Mesenchymal stem cell (in vitro differentiated cells and primary cell): ENCODE results near the gene CHCT1.
"Not testable (repeated sequence)": the region's sequence is repeated elsewhere in the genome, so short reads cannot be mapped to it uniquely, and the experiment has no call there.

Experiments used
- DNase-seq: peaks from one replicate; pipeline ENCODE4 v3.0.0-alpha.2; 2013
- H2AFZ ChIP-seq: one replicate; pipeline ENCODE4 v1.6.1; 2013; ENCODE audit warnings: low read depth, mild to moderate bottlenecking, control low read depth, inconsistent platforms, low read length, moderate library complexity
- H2AK5ac ChIP-seq: 2 replicates; pipeline ENCODE4 v1.6.1; 2013; ENCODE audit warnings: low read length, moderate library complexity, mild to moderate bottlenecking, inconsistent platforms; ENCODE audit not compliant: severe bottlenecking
- H2BK120ac ChIP-seq: one replicate; pipeline ENCODE4 v1.6.1; 2013; ENCODE audit warnings: low read depth, mild to moderate bottlenecking, inconsistent platforms, low read length, moderate library complexity
- H2BK12ac ChIP-seq, 2 experiments: one replicate each; pipeline ENCODE4 v1.6.1; 2013; ENCODE audit warnings: inconsistent platforms in 2 of 2, low read length in 2 of 2, mild to moderate bottlenecking in 2 of 2, moderate library complexity in 2 of 2, control low read depth in 1 of 2
- H2BK15ac ChIP-seq: one replicate; pipeline ENCODE4 v1.6.1; 2013; ENCODE audit warnings: mild to moderate bottlenecking, low read depth, inconsistent platforms; ENCODE audit not compliant: poor library complexity, severe bottlenecking
- H2BK5ac ChIP-seq: 2 replicates; pipeline ENCODE4 v1.6.1; 2013; ENCODE audit warnings: low read depth, mild to moderate bottlenecking, low read length, control low read depth, inconsistent platforms; ENCODE audit not compliant: poor library complexity, severe bottlenecking
- H3K14ac ChIP-seq, 2 experiments: one replicate each; pipeline ENCODE4 v1.6.1; 2013; ENCODE audit warnings: inconsistent platforms in 2 of 2, low read length in 2 of 2, control low read depth in 1 of 2, mild to moderate bottlenecking in 1 of 2, moderate library complexity in 1 of 2
- H3K18ac ChIP-seq, 2 experiments: one replicate each; pipeline ENCODE4 v1.6.1; 2013; ENCODE audit warnings: inconsistent platforms in 2 of 2, low read length in 2 of 2, control low read depth in 1 of 2, low read depth in 1 of 2, mild to moderate bottlenecking in 1 of 2
- H3K23ac ChIP-seq, 2 experiments: one replicate each; pipeline ENCODE4 v1.6.1; 2013; ENCODE audit warnings: inconsistent platforms in 2 of 2, low read length in 2 of 2, mild to moderate bottlenecking in 2 of 2, moderate library complexity in 2 of 2, control low read depth in 1 of 2
- H3K27ac ChIP-seq: 2 replicates; pipeline ENCODE4 v1.5.1; 2013; ENCODE audit warnings: mild to moderate bottlenecking, moderate library complexity, low read length, control low read depth, inconsistent platforms; ENCODE audit not compliant: poor library complexity, severe bottlenecking
- H3K27me3 ChIP-seq, 2 experiments: 2 replicates each; pipeline versions ENCODE4 v1.6.1 to v1.7.0; 2013; ENCODE audit warnings: low read length in 2 of 2, mild to moderate bottlenecking in 2 of 2, moderate library complexity in 2 of 2, control low read depth in 1 of 2, inconsistent platforms in 1 of 2; ENCODE audit not compliant: control insufficient read depth in 1 of 2, insufficient read depth in 1 of 2
- H3K36me3 ChIP-seq, 2 experiments: 2 replicates each; pipeline versions ENCODE4 v1.6.1 to v1.7.0; 2013; ENCODE audit warnings: low read length in 2 of 2, control low read depth in 1 of 2, inconsistent platforms in 1 of 2, low read depth in 1 of 2, mild to moderate bottlenecking in 1 of 2; ENCODE audit not compliant: insufficient read depth in 2 of 2, control insufficient read depth in 1 of 2
- H3K4ac ChIP-seq, 2 experiments: one replicate each; pipeline ENCODE4 v1.6.1; 2013; ENCODE audit warnings: inconsistent platforms in 2 of 2, low read length in 2 of 2, mild to moderate bottlenecking in 2 of 2, moderate library complexity in 2 of 2, control low read depth in 1 of 2, low read depth in 1 of 2
- H3K4me1 ChIP-seq: 2 replicates; pipeline ENCODE4 v1.6.1; 2013; ENCODE audit warnings: low read depth, low read length, control low read depth; ENCODE audit not compliant: control insufficient read depth, insufficient read depth
- H3K4me2 ChIP-seq: 2 replicates; pipeline ENCODE4 v1.6.1; 2013; ENCODE audit warnings: low read length, mild to moderate bottlenecking, inconsistent platforms; ENCODE audit not compliant: poor library complexity, severe bottlenecking
- H3K4me3 ChIP-seq, 2 experiments: 2 replicates each; pipeline versions ENCODE4 v1.5.1 to v1.7.0; 2013; ENCODE audit warnings: low read length in 2 of 2, mild to moderate bottlenecking in 2 of 2, control low read depth in 1 of 2, low read depth in 1 of 2; ENCODE audit not compliant: insufficient read depth in 1 of 2
- H3K79me1 ChIP-seq: replicated peaks from 2 replicates; pipeline ENCODE4 v1.6.1; 2013; ENCODE audit warnings: mild to moderate bottlenecking, control low read depth, low read length, inconsistent platforms; ENCODE audit not compliant: poor library complexity, severe bottlenecking
- H3K9ac ChIP-seq: 2 replicates; pipeline ENCODE4 v1.7.0; 2013; ENCODE audit warnings: mild to moderate bottlenecking, low read length, moderate library complexity
- H3K9me3 ChIP-seq: 2 replicates; pipeline ENCODE4 v1.7.0; 2013; ENCODE audit warnings: mild to moderate bottlenecking, low read length; ENCODE audit not compliant: control insufficient read depth
- H4K8ac ChIP-seq: one replicate; pipeline ENCODE4 v1.6.1; 2013; ENCODE audit warnings: inconsistent platforms, mild to moderate bottlenecking, low read length, moderate library complexity
- H4K91ac ChIP-seq: one replicate; pipeline ENCODE4 v1.6.1; 2013; ENCODE audit warnings: mild to moderate bottlenecking, low read length, inconsistent platforms
- WGBS: methylation state at CpG from one replicate; pipeline ENCODE4 v1.1.7; 2013; ENCODE audit warnings: mixed read lengths; 5-methylcytosine and 5-hydroxymethylcytosine counted together

Gene CHCT1

GRCh38 chr17:60425626-60426025, 3.3 kb downstream of the CHCT1 start:
- Histone ChIP-seq H3K36me3 (no peaks in the 10 kb centered on the region), H3K4me1 (peaks cover 4% of the 10 kb centered on the region), H2AK5ac (no peak overlapping the region), H3K4me2 (no peak overlapping the region), H3K79me1 (no peaks in the 10 kb centered on the region), H3K4ac (no peak overlapping the region), H2BK5ac (no peak overlapping the region), H4K91ac (no peak overlapping the region), H2BK15ac (no peak overlapping the region), H3K9me3 (no peaks in the 10 kb centered on the region), H3K9ac (no peak overlapping the region), H3K27me3 (peaks cover 4% of the 10 kb centered on the region in 2 experiments), H2AFZ (no peak overlapping the region), H2BK12ac (no peak overlapping the region), H2BK120ac (no peak overlapping the region), H3K18ac (no peak overlapping the region), H3K23ac (no peak overlapping the region), H3K27ac (no peak overlapping the region), H3K4me3 (no peak overlapping the region), H3K14ac (no peak overlapping the region), H4K8ac (no peak overlapping the region)
- DNase-seq = no peak
- WGBS = 85% methylated on average over 6 of the region's 6 CpGs

- Histone ChIP-seq H3K23ac (no peak overlapping the region), H3K9ac (no peak overlapping the region)
Observed at GRCh38 chr17:60426596-60426995, 4.3 kb downstream of the CHCT1 start.

GRCh38 chr17:60428491-60428890, 6.2 kb downstream of the CHCT1 start:
- not testable (repeated sequence) for H3K27me3 ChIP-seq, H2BK12ac ChIP-seq, H3K27ac ChIP-seq, H3K9ac ChIP-seq, H2BK15ac ChIP-seq, H3K14ac ChIP-seq, H3K4me3 ChIP-seq, H3K4me2 ChIP-seq, H3K9me3 ChIP-seq, H3K36me3 ChIP-seq, H2AK5ac ChIP-seq, DNase-seq, H4K8ac ChIP-seq, H2BK120ac ChIP-seq, H3K18ac ChIP-seq, H3K79me1 ChIP-seq, H4K91ac ChIP-seq, H2BK5ac ChIP-seq, H2AFZ ChIP-seq, H3K4me1 ChIP-seq, H3K23ac ChIP-seq, H3K4ac ChIP-seq
- 92% methylated on average over 3 of the region's 6 CpGs for WGBS

More at GRCh38 chr17:60426596-60426995, 4.3 kb downstream of the CHCT1 start:
- H2AK5ac ChIP-seq = no peak overlapping the region
- H3K27me3 ChIP-seq = peaks cover 4% of the 10 kb centered on the region in 2 experiments
- no peak overlapping the region for H3K27ac ChIP-seq
- WGBS = 95% methylated on average over 10 of the region's 10 CpGs
- no peak overlapping the region for H2BK15ac ChIP-seq
- H3K4me2 ChIP-seq = no peak overlapping the region
- H3K79me1 ChIP-seq = no peaks in the 10 kb centered on the region
- H4K8ac ChIP-seq = no peak overlapping the region
- H2BK5ac ChIP-seq = no peak overlapping the region
- H3K18ac ChIP-seq = no peak overlapping the region
- no peak overlapping the region for H2BK12ac ChIP-seq
- H3K4ac ChIP-seq = no peak overlapping the region
- H2BK120ac ChIP-seq = no peak overlapping the region
- no peak overlapping the region for H3K4me3 ChIP-seq
- no peak overlapping the region for H4K91ac ChIP-seq
- H3K14ac ChIP-seq = no peak overlapping the region
- no peak for DNase-seq
- H2AFZ ChIP-seq = no peak overlapping the region
- no peaks in the 10 kb centered on the region for H3K9me3 ChIP-seq
- H3K36me3 ChIP-seq = no peaks in the 10 kb centered on the region
- H3K4me1 ChIP-seq = peaks cover 3% of the 10 kb centered on the region

- H3K27ac ChIP-seq, DNase-seq, H3K23ac ChIP-seq, H3K79me1 ChIP-seq, H2BK15ac ChIP-seq, H2AK5ac ChIP-seq, H3K4me1 ChIP-seq, H3K9ac ChIP-seq, H2BK5ac ChIP-seq, H3K27me3 ChIP-seq, H3K9me3 ChIP-seq, H3K14ac ChIP-seq, H3K4ac ChIP-seq, H3K4me3 ChIP-seq, H4K91ac ChIP-seq, H2AFZ ChIP-seq, H2BK120ac ChIP-seq, H3K4me2 ChIP-seq, H3K36me3 ChIP-seq, H3K18ac ChIP-seq, H2BK12ac ChIP-seq, H4K8ac ChIP-seq: not testable (repeated sequence)
- WGBS = 95% methylated on average over 7 of the region's 7 CpGs
Observed at GRCh38 chr17:60430561-60430960, 8.3 kb downstream of the CHCT1 start.
